GM12891 (cell line): ENCODE measurements around the gene GLIS2.
A peak's percentile ranks its signal among the peaks of the same experiment; 100 is the strongest.

Experiments
- DNase-seq: peaks from one replicate; pipeline ENCODE4 v3.0.0; 2011; ENCODE audit warnings: low spot score; ENCODE audit not compliant: insufficient read length
- FAIRE-seq: peaks from 2 replicates; lab custom pipeline; 2011; peaks lifted over from hg19 to GRCh38; lab: Jason Lieb, UNC
- PAX5 ChIP-seq: IDR thresholded peaks from 2 replicates; pipeline ENCODE4 v1.6.1; 2011; ENCODE audit warnings: low read length, moderate library complexity, mild to moderate bottlenecking; ENCODE audit not compliant: insufficient read depth, severe bottlenecking
- POLR2A ChIP-seq: IDR thresholded peaks from 2 replicates; pipeline ENCODE4 v1.6.1; 2011; ENCODE audit warnings: low read depth, low read length, control low read depth
- POLR2AphosphoS5 ChIP-seq: IDR thresholded peaks from 2 replicates; pipeline ENCODE4 v1.6.1; 2011; ENCODE audit warnings: low read depth, low read length, control low read depth
- POU2F2 ChIP-seq: IDR thresholded peaks from 2 replicates; pipeline ENCODE4 v1.6.1; 2011; ENCODE audit warnings: low read depth, mild to moderate bottlenecking, control low read depth, low read length, moderate library complexity
- SPI1 ChIP-seq: IDR thresholded peaks from 2 replicates; pipeline ENCODE4 v1.6.1; 2011; ENCODE audit warnings: low read depth, low read length, control low read depth
- TAF1 ChIP-seq: IDR thresholded peaks from 2 replicates; pipeline ENCODE4 v1.6.1; 2011; ENCODE audit warnings: low read depth, low read length, control low read depth

The GLIS2 gene

DNA sequence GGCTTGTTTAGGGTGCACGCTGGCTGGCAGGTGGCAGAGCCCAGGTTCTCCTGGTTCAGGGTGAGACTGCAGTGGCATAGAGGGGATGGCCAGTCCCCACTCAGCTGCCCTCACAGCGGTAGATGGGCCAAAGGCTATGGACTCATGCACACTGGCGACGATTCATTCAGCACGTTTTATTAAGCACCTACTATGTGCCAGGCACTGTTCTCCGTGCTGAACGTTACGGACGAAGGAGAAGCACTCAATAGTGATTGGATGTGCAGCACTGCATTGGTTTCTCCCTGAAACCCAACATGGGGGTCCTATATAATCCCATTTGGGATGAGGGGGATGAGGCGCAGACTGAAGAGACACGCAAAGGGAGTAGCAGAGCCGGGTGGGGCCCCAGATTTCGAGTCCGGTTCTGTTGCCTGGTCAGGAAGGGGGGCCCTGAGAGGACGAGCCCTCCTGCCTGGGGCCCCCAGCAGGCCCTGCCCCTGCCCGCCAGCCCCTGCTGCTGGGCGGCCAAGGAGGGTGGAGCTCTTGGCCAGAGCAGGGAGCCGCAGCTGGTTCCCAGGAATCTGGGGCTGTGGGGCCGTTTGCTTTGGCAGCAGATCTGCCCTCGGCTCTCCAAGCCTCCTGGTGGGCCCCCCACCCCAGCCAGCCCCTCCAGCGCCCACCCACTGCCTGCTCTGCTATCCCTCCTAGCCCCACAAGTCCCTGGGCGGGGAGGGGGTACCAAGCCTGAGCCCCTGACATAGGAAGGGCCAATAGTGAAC is 8.8 kb downstream of the GLIS2 start:
- TF ChIP-seq TAF1 (no peak), POLR2A (no peak), PAX5 (no peak), POU2F2 (no peak), SPI1 (no peak), POLR2AphosphoS5 (no peak)
- DNase-seq (no peak), FAIRE-seq (no peak)

DNA sequence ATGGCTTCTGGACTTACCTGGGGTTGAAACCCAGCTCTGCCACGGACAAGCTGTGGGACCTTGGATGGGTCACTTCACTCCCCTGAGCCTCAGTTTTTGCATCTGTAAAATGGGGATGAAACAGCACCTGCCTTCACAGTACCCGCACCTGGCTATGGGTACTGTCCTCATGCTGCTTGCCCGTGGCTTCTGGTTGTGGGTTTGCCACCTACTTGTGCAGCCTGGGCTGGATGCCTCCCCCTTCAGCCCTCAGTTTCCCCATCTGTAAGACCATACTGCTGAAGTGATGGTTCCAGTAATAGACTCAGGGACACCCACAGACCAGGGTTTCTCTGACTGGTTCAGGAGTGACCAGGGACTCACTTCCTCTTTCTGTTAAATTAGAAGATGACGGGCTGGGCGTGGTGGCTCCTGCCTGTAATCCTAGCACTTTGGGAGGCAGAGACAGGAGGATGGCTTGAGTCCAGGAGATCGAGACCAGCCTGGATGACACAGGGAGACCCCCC is 9.4 kb downstream of the GLIS2 start:
- TF ChIP-seq TAF1 (no peak), SPI1 (peak; percentile 99), POLR2A (no peak), POLR2AphosphoS5 (no peak), PAX5 (no peak)
- DNase-seq, result no peak
- peak; percentile 57 for FAIRE-seq

DNA sequence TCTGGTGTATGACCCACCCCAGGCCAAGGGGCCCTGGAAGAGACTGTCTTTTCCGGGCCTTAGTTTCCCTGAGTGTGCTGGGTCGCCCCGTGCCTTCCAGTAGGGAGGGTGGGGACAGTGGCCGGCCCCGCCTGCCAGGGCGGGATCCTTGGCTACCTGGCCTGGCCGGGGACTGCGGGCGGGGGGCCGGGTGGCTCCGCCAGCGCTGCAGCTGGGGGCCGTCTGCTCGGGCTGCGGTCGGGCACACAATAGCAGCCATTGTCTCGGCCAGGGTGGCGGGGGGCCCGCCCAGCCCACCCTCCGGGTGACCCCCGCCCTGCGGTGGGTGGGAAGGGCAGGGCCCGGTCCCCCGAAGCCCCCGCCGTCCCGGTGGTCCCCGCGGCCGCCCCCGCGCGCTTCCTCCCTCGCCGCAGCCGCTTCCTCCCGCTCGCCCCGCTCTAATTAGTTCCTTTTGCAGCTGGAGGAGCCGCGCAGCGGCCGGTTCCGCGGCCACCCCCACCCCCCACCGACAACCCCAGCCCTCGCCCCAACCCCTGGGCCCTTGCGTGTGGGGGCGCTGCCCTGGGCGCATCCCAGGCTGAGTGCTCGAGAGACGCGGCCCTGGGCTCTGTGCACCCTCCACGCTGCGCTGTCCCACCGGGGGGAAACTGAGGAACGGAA is 11.6 kb downstream of the GLIS2 start:
- FAIRE-seq, result no peak
- no peak for DNase-seq
- TF ChIP-seq TAF1 (no peak), POLR2AphosphoS5 (no peak)

DNA sequence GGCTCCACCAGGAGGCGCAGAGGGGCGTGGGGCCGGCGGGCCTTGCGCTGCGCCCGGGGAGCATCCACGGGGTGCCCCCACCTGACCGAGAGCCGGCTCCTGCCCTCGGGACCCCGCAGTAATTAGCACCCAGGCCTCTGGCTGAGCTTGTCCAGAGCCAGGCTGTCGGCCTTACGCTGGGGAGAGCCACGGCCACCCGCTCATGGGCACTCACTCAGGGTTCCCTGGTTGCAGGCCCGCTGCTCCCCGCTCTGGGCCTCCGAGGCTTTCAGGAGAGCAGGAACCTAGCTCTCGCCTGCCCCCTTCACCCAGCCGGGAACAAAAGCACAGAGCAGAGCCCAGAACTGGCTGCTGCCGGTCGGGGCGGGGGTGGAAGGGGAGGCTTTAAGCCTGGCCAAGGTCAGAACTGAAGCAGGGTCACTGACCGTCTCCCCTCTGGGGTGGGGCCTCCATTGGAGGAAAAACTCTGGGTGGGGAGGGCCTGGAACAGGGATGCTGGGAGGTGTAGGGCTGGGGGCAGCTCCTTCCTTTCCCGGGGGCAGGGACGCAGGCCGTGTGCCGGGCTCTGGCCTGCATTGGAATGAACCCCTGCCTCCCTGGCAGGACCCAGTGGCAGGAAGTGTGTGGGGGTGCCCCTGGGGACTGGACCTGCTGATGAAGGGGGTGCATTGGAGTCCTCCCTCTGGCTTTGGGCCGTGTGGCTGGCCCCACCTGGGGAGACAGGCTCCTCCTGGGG is 12.3 kb downstream of the GLIS2 start:
- peak; percentile 56 for FAIRE-seq
- peak; percentile 82 for DNase-seq
- TF ChIP-seq POLR2A (no peak), POLR2AphosphoS5 (no peak), TAF1 (no peak), PAX5 (no peak), POU2F2 (no peak), SPI1 (no peak)

DNA sequence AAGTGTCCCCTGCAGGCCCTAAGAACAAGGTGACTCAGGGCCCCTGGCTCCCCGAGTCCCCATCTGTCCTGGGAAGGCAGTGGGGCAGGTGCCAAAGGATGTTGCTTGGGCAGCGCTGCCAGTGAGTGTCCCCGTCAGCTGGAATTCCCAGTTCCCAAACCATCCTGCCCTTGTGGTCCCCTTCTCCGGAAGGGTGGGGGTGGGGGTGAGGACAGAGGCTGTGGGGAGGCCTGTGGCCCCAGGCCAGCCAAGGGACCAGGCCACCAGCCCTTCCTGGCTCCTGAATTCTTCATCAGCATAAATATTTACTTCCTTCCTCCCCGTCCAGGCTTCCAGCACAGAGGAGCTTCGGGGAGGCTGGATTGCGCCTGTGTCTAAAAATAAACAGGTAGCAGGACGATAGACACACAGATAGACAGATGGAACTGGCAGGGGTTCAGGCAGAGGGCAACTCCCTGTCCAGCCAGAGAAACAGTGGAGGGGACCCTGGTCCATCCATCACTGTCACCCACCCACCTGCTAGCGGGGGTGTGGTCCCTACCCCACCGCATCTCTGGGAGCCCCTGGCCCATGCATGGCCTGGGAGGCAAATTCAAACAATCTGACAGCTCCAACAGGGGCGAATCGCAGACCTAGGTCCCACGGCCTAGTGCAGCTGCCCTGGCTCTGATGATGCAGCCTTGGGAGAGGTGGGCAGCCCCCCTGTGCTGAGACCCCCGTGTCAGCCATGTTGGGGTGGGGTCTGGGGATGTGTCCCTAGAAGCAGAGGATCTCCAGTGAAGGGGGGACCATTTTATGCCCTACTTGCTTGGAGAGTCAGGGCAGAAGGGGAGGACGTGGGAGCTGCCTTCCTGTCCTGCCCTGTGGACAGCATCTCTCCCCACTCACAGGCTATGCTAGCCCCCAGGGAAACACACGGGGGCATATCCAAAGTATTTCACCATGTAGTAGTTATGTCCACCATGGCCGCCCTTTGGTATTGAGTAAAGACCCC is 13.2 kb downstream of the GLIS2 start:
- TF ChIP-seq POLR2A, result no peak
- no peak for TF ChIP-seq PAX5
- no peak for TF ChIP-seq SPI1
- no peak for TF ChIP-seq POU2F2
- TF ChIP-seq TAF1, result no peak
- no peak for TF ChIP-seq POLR2AphosphoS5
- no peak for DNase-seq
- FAIRE-seq, result no peak

DNA sequence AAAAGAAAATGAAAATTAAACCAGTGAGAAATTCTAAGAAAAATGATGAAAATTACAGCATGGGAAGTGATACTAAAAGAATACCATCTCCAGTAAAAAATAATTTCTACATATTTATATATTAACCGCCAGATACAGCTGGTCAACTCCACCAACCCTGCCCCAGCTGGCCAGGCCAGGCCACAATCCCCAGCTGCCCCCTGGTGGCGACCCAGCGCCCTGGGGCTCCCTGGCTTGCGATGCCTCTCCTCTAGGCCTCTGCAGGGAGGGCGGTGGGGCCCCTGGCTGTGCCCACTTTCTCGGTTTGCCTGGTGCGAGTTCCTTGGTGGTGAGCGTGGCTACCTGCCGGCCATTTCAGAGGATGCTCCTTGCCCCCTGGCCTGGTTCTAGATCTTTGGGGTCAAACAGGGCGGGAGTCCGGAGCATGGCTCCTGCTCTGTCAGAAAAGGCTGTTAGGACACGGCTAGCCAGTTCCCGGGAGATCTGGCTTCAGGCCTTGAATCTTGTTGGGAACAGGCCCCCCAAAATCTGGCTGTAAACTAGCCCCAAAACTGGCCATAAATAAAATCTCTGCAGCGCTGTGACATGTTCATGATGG is 14.5 kb downstream of the GLIS2 start:
- DNase-seq, result peak; percentile 95
- peak; percentile 72 for FAIRE-seq

DNA sequence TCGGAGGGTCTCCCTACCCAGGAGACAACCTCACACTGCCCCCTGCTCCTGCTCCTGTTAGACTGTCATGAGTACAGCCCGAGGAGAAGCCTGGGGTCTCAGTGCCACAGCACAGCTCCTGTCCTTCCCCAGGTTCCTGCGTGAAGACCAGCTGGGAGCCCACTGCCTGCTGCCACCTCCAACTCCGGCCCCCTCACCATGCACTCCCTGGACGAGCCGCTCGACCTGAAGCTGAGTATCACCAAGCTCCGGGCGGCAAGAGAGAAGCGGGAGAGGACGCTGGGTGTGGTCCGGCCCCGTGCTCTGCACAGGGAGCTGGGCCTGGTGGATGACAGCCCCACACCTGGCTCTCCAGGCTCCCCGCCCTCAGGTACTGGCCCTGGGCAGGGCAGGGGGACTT is 16.2 kb downstream of the GLIS2 start:
- TF ChIP-seq PAX5 (no peak), POU2F2 (no peak), SPI1 (no peak), TAF1 (no peak)
- DNase-seq, result no peak
- no peak for FAIRE-seq

More for the DNA sequence above, 14.5 kb downstream of the GLIS2 start:
- TF ChIP-seq SPI1, result no peak
- TF ChIP-seq POLR2AphosphoS5, result no peak
- TF ChIP-seq TAF1, result no peak
- no peak for TF ChIP-seq POLR2A
- no peak for TF ChIP-seq PAX5
- TF ChIP-seq POU2F2, result no peak

DNA sequence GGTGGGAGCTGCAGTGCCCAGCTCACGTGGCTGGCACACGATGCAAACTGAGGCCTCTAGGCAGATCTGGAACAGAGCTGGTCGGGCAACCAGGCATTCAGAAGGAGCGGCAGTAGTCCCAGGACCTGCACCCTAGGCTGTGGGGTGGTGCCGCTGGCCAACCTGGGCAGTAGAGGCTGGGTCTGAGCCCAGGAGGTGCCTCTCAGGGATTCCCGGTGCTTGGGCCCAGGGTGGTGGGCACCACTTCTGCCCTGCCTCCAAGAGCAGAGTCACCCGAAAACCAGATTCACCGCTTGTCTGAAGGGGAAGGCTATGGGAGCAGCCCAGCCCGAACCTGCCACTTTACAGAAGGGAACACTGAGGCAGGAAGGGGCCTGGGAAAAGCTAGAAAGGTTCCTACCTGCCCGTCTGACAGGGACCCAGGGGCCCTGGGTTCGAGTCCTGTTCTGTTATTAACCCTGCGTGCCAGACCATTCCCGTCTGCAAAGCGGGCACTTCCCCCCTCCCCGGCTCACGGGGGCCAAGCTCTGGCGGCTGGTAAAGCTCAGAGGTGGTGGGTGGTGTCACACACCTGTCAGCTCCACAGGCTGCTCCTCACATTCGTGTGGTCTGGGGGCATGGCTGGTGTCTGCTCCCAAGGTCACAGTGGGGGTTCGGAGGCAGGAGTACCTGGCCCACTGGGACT is 16.9 kb downstream of the GLIS2 start:
- FAIRE-seq (no peak), DNase-seq (no peak)
- TF ChIP-seq TAF1 (no peak), POU2F2 (no peak), POLR2AphosphoS5 (no peak), POLR2A (no peak), SPI1 (no peak), PAX5 (no peak)
